ENCODE results near the gene RASSF5.

- TF ChIP-seq CTCF (IDR thresholded peaks at IDR 0.05; ENCODE audit: low read length) (no peak), EZH2 (optimal IDR thresholded peaks at IDR 0.05; ENCODE audit: low read depth, low read length) (no peak)
These were observed 43.1 kb downstream of the RASSF5 start for GRCh38 chr1:206550446-206550845.

All from MM.1S (cell line).